ENCODE measurements around the gene SLC12A7. TPM values are rescaled to one million over a fixed set of nuclear protein-coding genes. Genes with fewer than 3 reads are reported as not detected.

SLC12A7 gene
- total and polyA plus RNA-seq, 4 experiments from 2014 or later = 11.7 to 32.9 (median 26.5) TPM

- Histone ChIP-seq H3K27ac (ENCODE audit: low read depth, low read length) (no peak overlapping the region), H3K36me3 (ENCODE audit: insufficient read depth, low read length) (peaks cover 5% of the 10 kb centered on the region), H3K4me3 (ENCODE audit: low read length in 2 of 2) (no peak overlapping the region), H3K27me3 (ENCODE audit: insufficient read depth, low read length) (no peaks in the 10 kb centered on the region), H3K4me1 (ENCODE audit: insufficient read depth, low read length) (no peaks in the 10 kb centered on the region), H3K9me3 (ENCODE audit: control insufficient read depth in 1 of 2, low read length in 2 of 2) (no peaks in the 10 kb centered on the region)
- Mint-ChIP-seq H3K4me3 (no peak overlapping the region), H3K4me1 (no peaks in the 10 kb centered on the region), H3K36me3 (peaks cover 9 to 24% of the 10 kb centered on the region in 2 donors), H3K27me3 (no peaks in the 10 kb centered on the region), H3K27ac (no peak overlapping the region), H3K9me3 (peaks cover 0 to 2% (median 0%) of the 10 kb centered on the region in 8 donors)
- intact Hi-C loops (cut with micrococcal nuclease) = no loop called here
- POLR2A ChIA-PET (ENCODE audit: partially characterized antibody) = no interaction called here
- no peak for DNase-seq
- CTCF ChIA-PET (ENCODE audit: partially characterized antibody) = no interaction called here
Observed at GRCh38 chr5:1057485-1058082, 54.3 kb downstream of the SLC12A7 start.

- DNase-seq = no peak
- H3K4me1 Mint-ChIP-seq = no peaks in the 10 kb centered on the region
- H3K27ac Mint-ChIP-seq = no peak overlapping the region
- H3K27ac ChIP-seq (ENCODE audit: low read depth, low read length) = no peak overlapping the region
- H3K36me3 ChIP-seq (ENCODE audit: insufficient read depth, low read length) = peaks cover 5% of the 10 kb centered on the region
- no peak overlapping the region for H3K4me3 ChIP-seq (ENCODE audit: low read length in 2 of 2)
- intact Hi-C loops (cut with micrococcal nuclease) = no loop called here
- peaks cover 9 to 26% of the 10 kb centered on the region in 2 donors for H3K36me3 Mint-ChIP-seq
- H3K9me3 ChIP-seq (ENCODE audit: control insufficient read depth in 1 of 2, low read length in 2 of 2) = no peaks in the 10 kb centered on the region
- peaks cover 0 to 2% (median 0%) of the 10 kb centered on the region in 8 donors for H3K9me3 Mint-ChIP-seq
- H3K27me3 ChIP-seq (ENCODE audit: insufficient read depth, low read length) = no peaks in the 10 kb centered on the region
- H3K4me3 Mint-ChIP-seq = no peak overlapping the region
- H3K27me3 Mint-ChIP-seq = no peaks in the 10 kb centered on the region
- CTCF ChIA-PET (ENCODE audit: partially characterized antibody) = no interaction called here
- POLR2A ChIA-PET (ENCODE audit: partially characterized antibody) = no interaction called here
- no peaks in the 10 kb centered on the region for H3K4me1 ChIP-seq (ENCODE audit: insufficient read depth, low read length)
Observed at GRCh38 chr5:1056611-1057484, 55.0 kb downstream of the SLC12A7 start.

- intact Hi-C loops (cut with micrococcal nuclease) = no loop called here
- Histone ChIP-seq H3K36me3 (ENCODE audit: insufficient read depth, low read length) (peaks cover 5% of the 10 kb centered on the region), H3K27me3 (ENCODE audit: insufficient read depth, low read length) (no peaks in the 10 kb centered on the region), H3K4me3 (ENCODE audit: low read length in 2 of 2) (no peak overlapping the region), H3K9me3 (ENCODE audit: control insufficient read depth in 1 of 2, low read length in 2 of 2) (no peaks in the 10 kb centered on the region), H3K4me1 (ENCODE audit: insufficient read depth, low read length) (no peaks in the 10 kb centered on the region), H3K27ac (ENCODE audit: low read depth, low read length) (no peak overlapping the region)
- ChIA-PET POLR2A (ENCODE audit: partially characterized antibody) (no interaction called here), CTCF (ENCODE audit: partially characterized antibody) (no interaction called here)
- Mint-ChIP-seq H3K9me3 (peaks cover 0 to 2% (median 0%) of the 10 kb centered on the region in 8 donors), H3K4me3 (no peak overlapping the region), H3K27me3 (no peaks in the 10 kb centered on the region), H3K27ac (peak overlapping the region in 1 of 7 donors; percentile 47), H3K36me3 (peaks cover 10 to 30% of the 10 kb centered on the region in 2 donors), H3K4me1 (no peaks in the 10 kb centered on the region)
- DNase-seq = no peak
Observed at GRCh38 chr5:1055896-1056610, 55.8 kb downstream of the SLC12A7 start.

- H3K4me3 Mint-ChIP-seq = no peak overlapping the region
- H3K4me3 ChIP-seq (ENCODE audit: low read length in 2 of 2) = no peak overlapping the region
- H3K27ac ChIP-seq (ENCODE audit: low read depth, low read length) = no peak overlapping the region
- intact Hi-C loops (cut with micrococcal nuclease) = no loop called here
- peaks cover 5% of the 10 kb centered on the region for H3K36me3 ChIP-seq (ENCODE audit: insufficient read depth, low read length)
- no peaks in the 10 kb centered on the region for H3K27me3 ChIP-seq (ENCODE audit: insufficient read depth, low read length)
- peaks cover 11 to 26% of the 10 kb centered on the region in 2 donors for H3K36me3 Mint-ChIP-seq
- peak overlapping the region in 1 of 7 donors; percentile 3 for H3K27ac Mint-ChIP-seq
- no peaks in the 10 kb centered on the region for H3K9me3 ChIP-seq (ENCODE audit: control insufficient read depth in 1 of 2, low read length in 2 of 2)
- H3K4me1 ChIP-seq (ENCODE audit: insufficient read depth, low read length) = no peaks in the 10 kb centered on the region
- no peaks in the 10 kb centered on the region for H3K4me1 Mint-ChIP-seq
- CTCF ChIA-PET (ENCODE audit: partially characterized antibody) = no interaction called here
- no peak for DNase-seq
- POLR2A ChIA-PET (ENCODE audit: partially characterized antibody) = no interaction called here
- H3K27me3 Mint-ChIP-seq = no peaks in the 10 kb centered on the region
- peaks cover 0 to 2% (median 0%) of the 10 kb centered on the region in 8 donors for H3K9me3 Mint-ChIP-seq
Observed at GRCh38 chr5:1054799-1055775, 56.8 kb downstream of the SLC12A7 start.

- Histone ChIP-seq H3K4me3 (ENCODE audit: low read length in 2 of 2) (no peak overlapping the region), H3K36me3 (ENCODE audit: insufficient read depth, low read length) (peaks cover 5% of the 10 kb centered on the region), H3K27ac (ENCODE audit: low read depth, low read length) (no peak overlapping the region), H3K9me3 (ENCODE audit: control insufficient read depth in 1 of 2, low read length in 2 of 2) (no peaks in the 10 kb centered on the region), H3K27me3 (ENCODE audit: insufficient read depth, low read length) (no peaks in the 10 kb centered on the region), H3K4me1 (ENCODE audit: insufficient read depth, low read length) (no peaks in the 10 kb centered on the region)
- Mint-ChIP-seq H3K4me3 (no peak overlapping the region), H3K27ac (peak overlapping the region in 1 of 7 donors; percentile 43), H3K9me3 (peaks cover 0 to 2% (median 0%) of the 10 kb centered on the region in 8 donors), H3K36me3 (peaks cover 12 to 23% of the 10 kb centered on the region in 2 donors), H3K4me1 (no peaks in the 10 kb centered on the region), H3K27me3 (no peaks in the 10 kb centered on the region)
- CTCF ChIA-PET (ENCODE audit: partially characterized antibody) = no interaction called here
- no peak for DNase-seq
- intact Hi-C loops (cut with micrococcal nuclease) = no loop called here
- POLR2A ChIA-PET (ENCODE audit: partially characterized antibody) = no interaction called here
Observed at GRCh38 chr5:1054018-1054798, 57.7 kb downstream of the SLC12A7 start.

- POLR2A ChIA-PET (ENCODE audit: partially characterized antibody) = no interaction called here
- Mint-ChIP-seq H3K4me1 (peaks cover 0 to under 1% (median 0%) of the 10 kb centered on the region in 4 donors), H3K27ac (peak overlapping the region in 1 of 7 donors; percentile 22), H3K4me3 (no peak overlapping the region), H3K9me3 (peaks cover 0 to 3% (median 0%) of the 10 kb centered on the region in 8 donors), H3K36me3 (peaks cover 12 to 23% of the 10 kb centered on the region in 2 donors), H3K27me3 (no peaks in the 10 kb centered on the region)
- Histone ChIP-seq H3K9me3 (ENCODE audit: control insufficient read depth in 1 of 2, low read length in 2 of 2) (no peaks in the 10 kb centered on the region), H3K4me1 (ENCODE audit: insufficient read depth, low read length) (no peaks in the 10 kb centered on the region), H3K36me3 (ENCODE audit: insufficient read depth, low read length) (peaks cover 5% of the 10 kb centered on the region), H3K27me3 (ENCODE audit: insufficient read depth, low read length) (no peaks in the 10 kb centered on the region), H3K27ac (ENCODE audit: low read depth, low read length) (no peak overlapping the region), H3K4me3 (ENCODE audit: low read length in 2 of 2) (no peak overlapping the region)
- CTCF ChIA-PET (ENCODE audit: partially characterized antibody) = no interaction called here
- no peak for DNase-seq
- intact Hi-C loops (cut with micrococcal nuclease) = no loop called here
Observed at GRCh38 chr5:1053391-1054017, 58.4 kb downstream of the SLC12A7 start.
